CD4-positive, alpha-beta T cell (primary cell): Measurements from ENCODE around the gene CD4. TPM values are rescaled to one million over a fixed set of nuclear protein-coding genes. Genes with fewer than 3 reads are reported as not detected.

Experiments used
- ATAC-seq: fragments of 200-7000 bp; cut with Tn5 transposase; one replicate; pipeline ENCODE4 v1.10.0; 2022; ENCODE audit warnings: mild to moderate bottlenecking; ENCODE audit not compliant: poor library complexity
- CTCF ChIA-PET: fragments of 350-600 bp; sonication (Branson Sonifier 250); formaldehyde crosslinking; loops from one replicate; lab custom pipeline; 2021; ENCODE audit warnings: antibody characterized with exemption, inconsistent platforms; lab: Charles Lee
- POLR2A ChIA-PET: fragments of 350-600 bp; sonication (Branson Sonifier 250); formaldehyde crosslinking; loops from one replicate; lab custom pipeline; 2021; ENCODE audit warnings: antibody characterized with exemption, inconsistent platforms; lab: Charles Lee
- DNase-seq, 14 experiments: peaks; one replicate each; pipeline ENCODE4 v3.0.0-alpha.2; 2013 to 2020; ENCODE audit warnings: mixed read lengths in 2 of 14
- H3K27ac ChIP-seq, 2 donors: one replicate each; pipeline versions ENCODE4 v1.5.1 to v1.7.0; 2013; ENCODE audit warnings: low read length in 2 of 2, low read depth in 1 of 2, mild to moderate bottlenecking in 1 of 2
- H3K27me3 ChIP-seq, 2 experiments: 1 replicate in 1 of 2; 2 replicates in 1 of 2; pipeline versions ENCODE4 v1.6.1 to v1.7.0; 2013; ENCODE audit warnings: low read length in 2 of 2, control low read depth in 1 of 2, mild to moderate bottlenecking in 1 of 2, moderate library complexity in 1 of 2; ENCODE audit not compliant: insufficient read depth in 2 of 2, control insufficient read depth in 1 of 2
- H3K36me3 ChIP-seq: one replicate; pipeline ENCODE4 v1.6.1; 2013; ENCODE audit warnings: low read length, control low read depth; ENCODE audit not compliant: insufficient read depth
- H3K4me1 ChIP-seq: one replicate; pipeline ENCODE4 v1.6.1; 2013; ENCODE audit warnings: low read length, control low read depth; ENCODE audit not compliant: insufficient read depth
- H3K4me3 ChIP-seq: one replicate; pipeline ENCODE4 v1.5.1; 2013; ENCODE audit warnings: mild to moderate bottlenecking, low read length, moderate library complexity
- H3K9me3 ChIP-seq, 2 experiments: 1 replicate in 1 of 2; 2 replicates in 1 of 2; pipeline versions ENCODE4 v1.6.1 to v1.7.0; 2013; ENCODE audit warnings: low read length in 2 of 2, mild to moderate bottlenecking in 2 of 2, control low read depth in 1 of 2, moderate library complexity in 1 of 2; ENCODE audit not compliant: control insufficient read depth in 1 of 2, insufficient read depth in 1 of 2
- H3K27ac Mint-ChIP-seq: one replicate; pipeline ENCODE4 v1.8.0; 2020; ENCODE audit warnings: mixed read lengths
- H3K27me3 Mint-ChIP-seq: one replicate; pipeline ENCODE4 v1.8.0; 2021; ENCODE audit warnings: mixed read lengths
- H3K36me3 Mint-ChIP-seq: one replicate; pipeline ENCODE4 v1.8.0; 2021; ENCODE audit warnings: low read depth, mixed read lengths
- H3K4me1 Mint-ChIP-seq: one replicate; pipeline ENCODE4 v1.8.0; 2021; ENCODE audit warnings: low read depth, mixed read lengths
- H3K4me3 Mint-ChIP-seq: one replicate; pipeline ENCODE4 v1.8.0; 2020; ENCODE audit warnings: mild to moderate bottlenecking, mixed read lengths
- H3K9me3 Mint-ChIP-seq: one replicate; pipeline ENCODE4 v1.8.0; 2020; ENCODE audit warnings: mixed read lengths
- CTCF ChIP-seq: fragments of 200-600 bp; IDR thresholded peaks from one replicate; pipeline ENCODE4 v1.8.0; 2022; ENCODE audit warnings: antibody characterized with exemption, mild to moderate bottlenecking
- intact Hi-C, 2 experiments: fragments of 100-400 bp; cut with DNase I in 1 of 2; cut with micrococcal nuclease in 1 of 2; formaldehyde crosslinking; loops; one replicate each; pipeline versions ENCODE4 v1.15.1 to v1.9.0; 2023 to 2025; cut with DNase I, micrococcal nuclease
- total RNA-seq, 174 experiments: library from RNA in 2 of 174; stranded (reverse) in 2 of 174; gene quantifications; one replicate each; pipeline ENCODE4 v1.2.3 and lab custom pipeline; 2021 to 2026

The CD4 gene
- total RNA-seq, 2 experiments from 2014 or later: 134 to 136 TPM

- H3K36me3 Mint-ChIP-seq: peaks cover 65% of the 10 kb centered on the region
- ATAC-seq (no peak), DNase-seq (peak in 1 of 14 experiments; percentile 15)
- peaks cover 40% of the 10 kb centered on the region for H3K4me1 Mint-ChIP-seq
- H3K9me3 Mint-ChIP-seq: no peaks in the 10 kb centered on the region
- ChIA-PET POLR2A (interaction anchor here (1.2 to 6.6 kb wide), 2 partner anchors 12 to 18 kb away, joined by 3 to 90 read pairs; partner anchors contain the start of genes SPSB2 and TPI1), CTCF (interaction anchor here (1.5 to 5.1 kb wide), 2 partner anchors 36 to 83 kb away, joined by 3 to 33 read pairs; no protein-coding TSS in a partner anchor)
- peaks cover 56% of the 10 kb centered on the region for H3K36me3 ChIP-seq
- intact Hi-C loops: no loop called here
- H3K4me1 ChIP-seq: peaks cover 39% of the 10 kb centered on the region
- H3K4me3 Mint-ChIP-seq: no peak overlapping the region
- H3K27me3 Mint-ChIP-seq: no peaks in the 10 kb centered on the region
- H3K27ac ChIP-seq: no peak overlapping the region
- no peak overlapping the region for H3K4me3 ChIP-seq
- no peaks in the 10 kb centered on the region for H3K9me3 ChIP-seq
- no peak for TF ChIP-seq CTCF
- no peak overlapping the region for H3K27ac Mint-ChIP-seq
- no peaks in the 10 kb centered on the region for H3K27me3 ChIP-seq
Measured at GRCh38 chr12:6855322-6855721, 66.0 kb downstream of the CD4 start.

- no peaks in the 10 kb centered on the region for H3K9me3 ChIP-seq
- H3K36me3 Mint-ChIP-seq: peaks cover 84% of the 10 kb centered on the region
- no peak overlapping the region for H3K27ac Mint-ChIP-seq
- H3K4me3 ChIP-seq: no peak overlapping the region
- peaks cover 11% of the 10 kb centered on the region for H3K4me1 ChIP-seq
- H3K27me3 ChIP-seq: no peaks in the 10 kb centered on the region
- H3K36me3 ChIP-seq: peaks cover 90% of the 10 kb centered on the region
- peaks cover 20% of the 10 kb centered on the region for H3K4me1 Mint-ChIP-seq
- intact Hi-C loops: no loop called here
- DNase-seq: no peak
- TF ChIP-seq CTCF: no peak
- ChIA-PET CTCF (interaction anchor here (0.9 kb wide), 1 partner anchor 11 kb away, joined by 3 read pairs; no protein-coding TSS in a partner anchor), POLR2A (no interaction called here)
- H3K27ac ChIP-seq: no peak overlapping the region
- no peaks in the 10 kb centered on the region for H3K27me3 Mint-ChIP-seq
- no peak for ATAC-seq
- no peak overlapping the region for H3K4me3 Mint-ChIP-seq
- no peaks in the 10 kb centered on the region for H3K9me3 Mint-ChIP-seq
Measured at GRCh38 chr12:6858799-6859198, 69.5 kb downstream of the CD4 start.

- H3K4me3 Mint-ChIP-seq: no peak overlapping the region
- CTCF ChIA-PET: interaction anchor here (1.0 to 1.5 kb wide), 2 partner anchors 12 to 105 kb away, joined by 3 to 4 read pairs; partner anchors contain the start of gene SPSB2
- H3K27ac ChIP-seq: no peak overlapping the region
- peaks cover 5% of the 10 kb centered on the region for H3K4me1 ChIP-seq
- intact Hi-C loops: no loop called here
- no peak overlapping the region for H3K27ac Mint-ChIP-seq
- peaks cover 15% of the 10 kb centered on the region for H3K4me1 Mint-ChIP-seq
- no peak overlapping the region for H3K4me3 ChIP-seq
- H3K36me3 Mint-ChIP-seq: peaks cover 91% of the 10 kb centered on the region
- peaks cover 93% of the 10 kb centered on the region for H3K36me3 ChIP-seq
- H3K27me3 ChIP-seq: no peaks in the 10 kb centered on the region
- ATAC-seq (no peak), DNase-seq (peak in 1 of 14 experiments; percentile 12)
- no peaks in the 10 kb centered on the region for H3K9me3 ChIP-seq
- POLR2A ChIA-PET: interaction anchor here (1.2 kb wide), 1 partner anchor 8 kb away, joined by 3 read pairs; the partner anchor contains the start of gene USP5
- TF ChIP-seq CTCF: no peak
- no peaks in the 10 kb centered on the region for H3K9me3 Mint-ChIP-seq
- H3K27me3 Mint-ChIP-seq: no peaks in the 10 kb centered on the region
Measured at GRCh38 chr12:6860116-6860515, 70.8 kb downstream of the CD4 start.
